Smooth muscle cell of bladder (primary cell): ENCODE measurements around the gene HORMAD2. TPM values are rescaled to one million over a fixed set of nuclear protein-coding genes. Genes with fewer than 3 reads are reported as not detected.

Experiments
- total RNA-seq: library from RNA; depleted of rRNA; stranded (reverse); fragments of >200 nt; gene quantifications from 2 replicates; pipeline ENCODE4 v1.2.3, GENCODE V29; 2014

Gene HORMAD2, protein sequence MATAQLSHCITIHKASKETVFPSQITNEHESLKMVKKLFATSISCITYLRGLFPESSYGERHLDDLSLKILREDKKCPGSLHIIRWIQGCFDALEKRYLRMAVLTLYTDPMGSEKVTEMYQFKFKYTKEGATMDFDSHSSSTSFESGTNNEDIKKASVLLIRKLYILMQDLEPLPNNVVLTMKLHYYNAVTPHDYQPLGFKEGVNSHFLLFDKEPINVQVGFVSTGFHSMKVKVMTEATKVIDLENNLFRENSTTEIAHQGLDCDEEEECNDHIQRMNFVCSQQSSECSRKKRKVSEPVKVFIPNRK
- under 0.01 TPM in 1 of 2 replicates, not detected in the other for total RNA-seq

DNA sequence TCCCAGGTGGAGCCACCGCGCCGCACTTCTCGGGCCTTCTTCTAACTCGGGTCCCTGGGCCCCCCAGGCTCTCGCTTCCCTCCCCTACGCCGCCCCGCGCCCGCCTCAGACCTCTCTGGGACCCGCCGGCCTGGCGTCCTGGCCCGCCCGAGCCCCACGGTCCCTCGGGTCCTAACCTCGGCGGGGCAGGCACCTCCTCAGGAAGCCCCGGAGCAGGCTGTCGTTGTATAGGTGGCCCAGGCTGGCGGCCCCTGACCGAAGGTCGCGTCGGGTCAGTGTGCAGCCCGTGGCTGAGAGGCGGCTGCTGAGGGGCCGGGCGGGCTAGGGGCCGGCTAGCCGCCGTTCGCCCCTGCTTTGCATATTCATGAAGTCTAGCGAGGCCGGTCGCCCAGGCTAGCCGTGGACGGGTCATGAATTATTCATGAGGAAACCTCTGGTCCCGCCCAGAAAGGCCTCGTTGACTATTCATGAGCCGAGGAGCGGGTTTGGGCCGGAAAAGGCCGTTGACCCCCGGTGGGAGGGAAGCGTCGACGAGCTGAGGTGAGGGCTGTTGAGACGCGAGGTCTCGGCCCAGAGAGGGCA lies at the start of gene HORMAD2:
Gene HORMAD2, plus strand, starts transcription at position 513 of the 582 bp plus-strand sequence. CDS start 13,489 bp downstream, outside the sequence.

Other genes with a start within 250 kb of the HORMAD2 start
- gene ASCC2, start 242.2 kb upstream of the HORMAD2 start, total RNA-seq, result 21.2 and 23.9 TPM in 2 replicates
- gene MTMR3, start 197.3 kb upstream of the HORMAD2 start, total RNA-seq, result 20.5 and 23.9 TPM in 2 replicates
- gene LIF, start 166.3 kb downstream of the HORMAD2 start, total RNA-seq, result 17.3 and 34.1 TPM in 2 replicates
- not detected in 2 replicates for gene OSM, start 186.4 kb downstream of the HORMAD2 start, total RNA-seq
- 4.8 and 7.4 TPM in 2 replicates for gene CASTOR1, start 209.0 kb downstream of the HORMAD2 start, total RNA-seq
- gene TBC1D10A, start 246.5 kb downstream of the HORMAD2 start, total RNA-seq, result 10.1 and 11.4 TPM in 2 replicates